Mesenchymal stem cell (in vitro differentiated cells and primary cell): ENCODE results near the gene GFER.

Source experiments
- DNase-seq: peaks from one replicate; pipeline ENCODE4 v3.0.0-alpha.2; 2013
- H2AFZ ChIP-seq: one replicate; pipeline ENCODE4 v1.6.1; 2013; ENCODE audit warnings: low read depth, mild to moderate bottlenecking, control low read depth, inconsistent platforms, low read length, moderate library complexity
- H2AK5ac ChIP-seq: 2 replicates; pipeline ENCODE4 v1.6.1; 2013; ENCODE audit warnings: low read length, moderate library complexity, mild to moderate bottlenecking, inconsistent platforms; ENCODE audit not compliant: severe bottlenecking
- H2BK120ac ChIP-seq: one replicate; pipeline ENCODE4 v1.6.1; 2013; ENCODE audit warnings: low read depth, mild to moderate bottlenecking, inconsistent platforms, low read length, moderate library complexity
- H2BK12ac ChIP-seq, 2 experiments: one replicate each; pipeline ENCODE4 v1.6.1; 2013; ENCODE audit warnings: inconsistent platforms in 2 of 2, low read length in 2 of 2, mild to moderate bottlenecking in 2 of 2, moderate library complexity in 2 of 2, control low read depth in 1 of 2
- H2BK15ac ChIP-seq: one replicate; pipeline ENCODE4 v1.6.1; 2013; ENCODE audit warnings: mild to moderate bottlenecking, low read depth, inconsistent platforms; ENCODE audit not compliant: poor library complexity, severe bottlenecking
- H2BK5ac ChIP-seq: 2 replicates; pipeline ENCODE4 v1.6.1; 2013; ENCODE audit warnings: low read depth, mild to moderate bottlenecking, low read length, control low read depth, inconsistent platforms; ENCODE audit not compliant: poor library complexity, severe bottlenecking
- H3K14ac ChIP-seq, 2 experiments: one replicate each; pipeline ENCODE4 v1.6.1; 2013; ENCODE audit warnings: inconsistent platforms in 2 of 2, low read length in 2 of 2, control low read depth in 1 of 2, mild to moderate bottlenecking in 1 of 2, moderate library complexity in 1 of 2
- H3K18ac ChIP-seq, 2 experiments: one replicate each; pipeline ENCODE4 v1.6.1; 2013; ENCODE audit warnings: inconsistent platforms in 2 of 2, low read length in 2 of 2, control low read depth in 1 of 2, low read depth in 1 of 2, mild to moderate bottlenecking in 1 of 2
- H3K23ac ChIP-seq, 2 experiments: one replicate each; pipeline ENCODE4 v1.6.1; 2013; ENCODE audit warnings: inconsistent platforms in 2 of 2, low read length in 2 of 2, mild to moderate bottlenecking in 2 of 2, moderate library complexity in 2 of 2, control low read depth in 1 of 2
- H3K27ac ChIP-seq: 2 replicates; pipeline ENCODE4 v1.5.1; 2013; ENCODE audit warnings: mild to moderate bottlenecking, moderate library complexity, low read length, control low read depth, inconsistent platforms; ENCODE audit not compliant: poor library complexity, severe bottlenecking
- H3K27me3 ChIP-seq, 2 experiments: 2 replicates each; pipeline versions ENCODE4 v1.6.1 to v1.7.0; 2013; ENCODE audit warnings: low read length in 2 of 2, mild to moderate bottlenecking in 2 of 2, moderate library complexity in 2 of 2, control low read depth in 1 of 2, inconsistent platforms in 1 of 2; ENCODE audit not compliant: control insufficient read depth in 1 of 2, insufficient read depth in 1 of 2
- H3K36me3 ChIP-seq, 2 experiments: 2 replicates each; pipeline versions ENCODE4 v1.6.1 to v1.7.0; 2013; ENCODE audit warnings: low read length in 2 of 2, control low read depth in 1 of 2, inconsistent platforms in 1 of 2, low read depth in 1 of 2, mild to moderate bottlenecking in 1 of 2; ENCODE audit not compliant: insufficient read depth in 2 of 2, control insufficient read depth in 1 of 2
- H3K4ac ChIP-seq, 2 experiments: one replicate each; pipeline ENCODE4 v1.6.1; 2013; ENCODE audit warnings: inconsistent platforms in 2 of 2, low read length in 2 of 2, mild to moderate bottlenecking in 2 of 2, moderate library complexity in 2 of 2, control low read depth in 1 of 2, low read depth in 1 of 2
- H3K4me1 ChIP-seq: 2 replicates; pipeline ENCODE4 v1.6.1; 2013; ENCODE audit warnings: low read depth, low read length, control low read depth; ENCODE audit not compliant: control insufficient read depth, insufficient read depth
- H3K4me2 ChIP-seq: 2 replicates; pipeline ENCODE4 v1.6.1; 2013; ENCODE audit warnings: low read length, mild to moderate bottlenecking, inconsistent platforms; ENCODE audit not compliant: poor library complexity, severe bottlenecking
- H3K4me3 ChIP-seq, 2 experiments: 2 replicates each; pipeline versions ENCODE4 v1.5.1 to v1.7.0; 2013; ENCODE audit warnings: low read length in 2 of 2, mild to moderate bottlenecking in 2 of 2, control low read depth in 1 of 2, low read depth in 1 of 2; ENCODE audit not compliant: insufficient read depth in 1 of 2
- H3K79me1 ChIP-seq: replicated peaks from 2 replicates; pipeline ENCODE4 v1.6.1; 2013; ENCODE audit warnings: mild to moderate bottlenecking, control low read depth, low read length, inconsistent platforms; ENCODE audit not compliant: poor library complexity, severe bottlenecking
- H3K9ac ChIP-seq: 2 replicates; pipeline ENCODE4 v1.7.0; 2013; ENCODE audit warnings: mild to moderate bottlenecking, low read length, moderate library complexity
- H3K9me3 ChIP-seq: 2 replicates; pipeline ENCODE4 v1.7.0; 2013; ENCODE audit warnings: mild to moderate bottlenecking, low read length; ENCODE audit not compliant: control insufficient read depth
- H4K8ac ChIP-seq: one replicate; pipeline ENCODE4 v1.6.1; 2013; ENCODE audit warnings: inconsistent platforms, mild to moderate bottlenecking, low read length, moderate library complexity
- H4K91ac ChIP-seq: one replicate; pipeline ENCODE4 v1.6.1; 2013; ENCODE audit warnings: mild to moderate bottlenecking, low read length, inconsistent platforms
- WGBS: methylation state at CpG from one replicate; pipeline ENCODE4 v1.1.7; 2013; ENCODE audit warnings: mixed read lengths; 5-methylcytosine and 5-hydroxymethylcytosine counted together

The GFER gene

DNA sequence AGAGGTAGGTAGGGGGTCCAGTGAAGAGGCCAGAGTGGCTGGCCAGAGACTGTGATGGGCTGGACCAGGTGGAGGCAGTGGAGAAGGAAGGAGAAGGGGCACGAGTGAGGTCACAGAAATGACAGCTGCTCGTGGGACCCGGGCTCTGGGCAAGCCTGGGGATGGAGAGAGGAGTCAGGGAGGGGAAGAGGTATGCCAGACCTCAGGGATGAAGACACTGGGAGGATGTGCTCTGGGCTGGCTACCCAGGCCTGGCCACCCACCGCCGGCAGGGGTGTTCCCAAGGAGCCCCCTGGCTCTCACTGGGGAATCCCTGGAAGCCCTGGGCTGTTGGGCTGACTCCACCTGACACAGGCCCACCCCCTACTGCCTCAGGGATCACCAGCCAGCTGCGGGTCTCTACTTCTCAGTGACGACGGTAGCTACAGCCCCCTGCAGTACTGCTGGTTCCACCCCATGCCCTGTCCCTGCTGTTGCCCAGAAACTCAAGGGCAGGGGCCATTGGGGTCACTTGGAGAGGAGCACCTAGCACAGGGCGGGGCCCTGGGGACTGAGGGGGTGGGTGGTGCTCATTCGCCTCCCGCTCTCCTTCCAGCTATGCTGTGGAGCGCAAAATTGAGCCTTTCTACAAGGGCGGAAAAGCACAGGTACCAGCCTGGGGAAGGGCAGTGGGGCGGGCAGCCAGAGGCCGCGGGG, 10.4 kb upstream of the GFER start:
- Histone ChIP-seq H3K9ac (no peak overlapping the region), H2BK15ac (no peak overlapping the region), H4K91ac (no peak overlapping the region), H3K4me1 (peaks cover 21% of the 10 kb centered on the region), H2BK120ac (no peak overlapping the region), H3K9me3 (no peaks in the 10 kb centered on the region), H3K4ac (no peak overlapping the region), H3K4me3 (no peak overlapping the region), H2BK12ac (no peak overlapping the region), H3K27ac (no peak overlapping the region), H2AK5ac (no peak overlapping the region), H3K36me3 (peaks cover 42 to 50% of the 10 kb centered on the region in 2 experiments), H3K27me3 (no peaks in the 10 kb centered on the region), H3K14ac (no peak overlapping the region), H4K8ac (no peak overlapping the region), H3K18ac (no peak overlapping the region), H3K4me2 (no peak overlapping the region), H3K23ac (no peak overlapping the region), H2AFZ (no peak overlapping the region), H3K79me1 (peaks cover 26% of the 10 kb centered on the region), H2BK5ac (no peak overlapping the region)
- DNase-seq: no peak
- 91% methylated on average over 16 of the region's 16 CpGs for WGBS

DNA sequence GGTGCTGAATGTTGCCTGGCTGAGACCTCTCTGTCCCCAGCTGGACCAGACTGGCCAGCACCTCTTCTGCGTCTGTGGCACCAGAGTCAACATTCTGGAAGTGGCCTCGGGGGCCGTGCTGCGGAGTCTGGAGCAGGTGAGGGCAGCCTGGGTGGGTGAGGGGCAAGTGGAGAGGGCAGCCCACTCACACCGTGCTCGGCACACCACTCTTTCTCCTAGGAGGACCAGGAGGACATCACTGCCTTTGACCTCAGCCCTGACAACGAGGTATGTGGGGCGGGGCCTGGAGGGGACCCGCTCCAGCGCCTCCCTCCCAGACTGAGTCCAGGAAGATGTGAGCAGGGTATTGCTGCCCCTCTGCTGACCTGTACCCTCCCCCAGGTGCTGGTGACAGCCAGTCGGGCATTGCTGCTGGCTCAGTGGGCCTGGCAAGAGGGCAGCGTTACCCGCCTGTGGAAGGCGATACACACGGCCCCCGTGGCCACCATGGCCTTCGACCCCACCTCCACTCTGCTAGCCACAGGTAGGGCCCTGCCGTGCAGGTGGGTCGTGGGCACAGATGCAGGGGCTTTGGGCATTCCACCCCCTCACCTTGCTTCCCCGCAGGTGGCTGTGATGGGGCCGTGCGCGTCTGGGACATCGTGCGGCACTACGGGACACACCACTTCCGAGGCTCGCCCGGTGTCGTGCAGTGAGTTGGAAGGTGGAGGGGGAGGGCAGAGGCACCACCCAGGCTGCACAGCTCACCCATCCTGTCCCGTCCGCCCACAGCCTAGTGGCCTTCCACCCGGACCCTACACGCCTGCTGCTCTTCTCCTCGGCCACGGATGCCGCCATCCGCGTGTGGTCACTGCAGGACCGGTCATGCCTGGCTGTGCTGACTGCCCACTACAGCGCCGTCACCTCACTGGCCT, 9.6 kb upstream of the GFER start:
- H2BK15ac ChIP-seq: no peak overlapping the region
- 98% methylated on average over 42 of the region's 42 CpGs for WGBS
- peaks cover 45 to 58% of the 10 kb centered on the region in 2 experiments for H3K36me3 ChIP-seq
- peaks cover 22% of the 10 kb centered on the region for H3K4me1 ChIP-seq
- no peak overlapping the region for H3K18ac ChIP-seq
- no peak for DNase-seq
- H3K14ac ChIP-seq: no peak overlapping the region
- H4K91ac ChIP-seq: no peak overlapping the region
- no peak overlapping the region for H2AFZ ChIP-seq
- H3K23ac ChIP-seq: no peak overlapping the region
- peaks cover under 1 to 3% of the 10 kb centered on the region in 2 experiments for H3K27me3 ChIP-seq
- H3K4me3 ChIP-seq: no peak overlapping the region
- no peak overlapping the region for H2AK5ac ChIP-seq
- H2BK12ac ChIP-seq: no peak overlapping the region
- H3K79me1 ChIP-seq: peaks cover 26% of the 10 kb centered on the region
- no peak overlapping the region for H3K27ac ChIP-seq
- H4K8ac ChIP-seq: no peak overlapping the region
- H2BK120ac ChIP-seq: no peak overlapping the region
- H2BK5ac ChIP-seq: no peak overlapping the region
- H3K4ac ChIP-seq: no peak overlapping the region
- H3K9ac ChIP-seq: no peak overlapping the region
- H3K9me3 ChIP-seq: no peaks in the 10 kb centered on the region
- H3K4me2 ChIP-seq: no peak overlapping the region

DNA sequence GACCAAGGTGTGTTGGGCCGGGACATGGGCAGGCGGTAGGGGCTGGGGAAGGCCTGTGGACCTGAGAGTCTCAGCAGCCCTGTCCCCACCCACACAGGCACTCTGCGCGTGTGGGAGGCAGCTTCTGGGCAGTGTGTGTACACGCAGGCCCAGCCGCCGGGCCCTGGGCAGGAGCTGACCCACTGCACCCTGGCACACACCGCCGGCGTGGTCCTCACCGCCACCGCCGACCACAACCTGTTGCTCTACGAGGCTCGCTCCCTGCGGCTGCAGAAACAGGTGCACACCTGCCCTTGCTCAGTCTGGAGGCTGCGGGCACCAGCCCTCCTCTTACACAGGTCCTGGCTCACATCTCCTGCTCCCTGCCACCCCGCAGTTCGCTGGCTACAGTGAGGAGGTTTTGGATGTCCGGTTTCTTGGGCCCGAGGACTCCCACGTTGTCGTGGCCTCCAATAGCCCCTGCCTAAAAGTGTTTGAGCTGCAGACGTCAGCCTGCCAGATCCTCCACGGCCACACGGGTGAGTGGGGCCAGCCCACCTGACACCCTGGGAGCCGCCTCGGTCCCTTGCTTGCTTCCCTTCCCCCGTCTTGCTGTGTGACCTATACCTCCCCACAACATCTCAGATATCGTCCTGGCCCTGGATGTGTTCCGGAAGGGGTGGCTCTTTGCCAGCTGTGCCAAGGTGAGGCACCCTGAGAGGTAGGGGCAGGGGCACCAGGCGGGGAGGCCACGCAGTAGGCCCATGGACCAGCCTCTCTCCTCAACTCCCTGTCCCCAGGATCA, 8.4 kb upstream of the GFER start:
- WGBS: 96% methylated on average over 32 of the region's 33 CpGs

DNA sequence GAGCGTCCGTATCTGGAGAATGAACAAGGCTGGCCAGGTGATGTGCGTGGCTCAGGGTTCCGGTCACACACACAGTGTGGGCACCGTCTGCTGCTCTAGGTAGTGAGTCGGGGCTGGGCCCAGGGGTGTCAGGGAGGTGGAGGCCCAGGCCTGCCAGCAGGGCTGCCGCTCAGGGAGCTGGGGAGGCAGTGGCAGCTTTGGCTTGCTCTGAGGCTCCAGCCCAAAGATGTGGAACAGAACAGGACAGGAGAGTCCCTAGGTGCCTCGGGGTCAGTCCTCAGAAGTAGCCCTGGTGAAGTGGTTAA, 7.8 kb upstream of the GFER start:
- Histone ChIP-seq H3K23ac (no peak overlapping the region), H3K36me3 (peaks cover 45 to 67% of the 10 kb centered on the region in 2 experiments)
- 96% methylated on average over 8 of the region's 8 CpGs for WGBS

More for the DNA sequence above, 8.4 kb upstream of the GFER start:
- H2BK12ac ChIP-seq: no peak overlapping the region
- no peak overlapping the region for H4K8ac ChIP-seq
- no peak overlapping the region for H3K18ac ChIP-seq
- no peak overlapping the region for H3K23ac ChIP-seq
- H3K14ac ChIP-seq: no peak overlapping the region
- no peak overlapping the region for H3K4me3 ChIP-seq
- no peak overlapping the region for H2AFZ ChIP-seq
- H4K91ac ChIP-seq: no peak overlapping the region
- H2AK5ac ChIP-seq: no peak overlapping the region
- H3K27ac ChIP-seq: no peak overlapping the region
- no peak overlapping the region for H3K4me2 ChIP-seq
- H3K4ac ChIP-seq: no peak overlapping the region
- no peak overlapping the region for H2BK15ac ChIP-seq
- peaks cover 12 to 15% of the 10 kb centered on the region in 2 experiments for H3K27me3 ChIP-seq
- H3K36me3 ChIP-seq: peaks cover 45 to 67% of the 10 kb centered on the region in 2 experiments
- H3K4me1 ChIP-seq: peaks cover 31% of the 10 kb centered on the region
- H3K79me1 ChIP-seq: peaks cover 26% of the 10 kb centered on the region
- no peaks in the 10 kb centered on the region for H3K9me3 ChIP-seq
- DNase-seq: no peak
- H2BK120ac ChIP-seq: no peak overlapping the region
- no peak overlapping the region for H3K9ac ChIP-seq
- H2BK5ac ChIP-seq: no peak overlapping the region

More for the DNA sequence above, 7.8 kb upstream of the GFER start:
- H3K4me2 ChIP-seq: no peak overlapping the region
- no peaks in the 10 kb centered on the region for H3K9me3 ChIP-seq
- no peak overlapping the region for H2AFZ ChIP-seq
- H3K18ac ChIP-seq: no peak overlapping the region
- H3K4me3 ChIP-seq: no peak overlapping the region
- H3K14ac ChIP-seq: no peak overlapping the region
- H4K91ac ChIP-seq: no peak overlapping the region
- no peak overlapping the region for H2BK5ac ChIP-seq
- H2AK5ac ChIP-seq: no peak overlapping the region
- no peak overlapping the region for H2BK120ac ChIP-seq
- no peak overlapping the region for H3K27ac ChIP-seq
- no peak overlapping the region for H3K4ac ChIP-seq
- no peak for DNase-seq
- H4K8ac ChIP-seq: no peak overlapping the region
- H2BK12ac ChIP-seq: no peak overlapping the region
- H3K9ac ChIP-seq: no peak overlapping the region
- peaks cover 17 to 21% of the 10 kb centered on the region in 2 experiments for H3K27me3 ChIP-seq
- H3K4me1 ChIP-seq: peaks cover 28% of the 10 kb centered on the region
- H2BK15ac ChIP-seq: no peak overlapping the region
- peaks cover 24% of the 10 kb centered on the region for H3K79me1 ChIP-seq
